Liver (tissue), 3 donors: ENCODE data around the gene PCDH9.

Experiments
- GABPA ChIP-seq, 2 donors: IDR thresholded peaks in 1 of 2; conservative IDR thresholded peaks in 1 of 2; 2 replicates each; pipeline ENCODE4 v1.6.1; 2016; ENCODE audit warnings: antibody characterized with exemption in 2 of 2, mild to moderate bottlenecking in 1 of 2, moderate library complexity in 1 of 2
- JUND ChIP-seq, 2 donors: IDR thresholded peaks; 2 replicates each; pipeline ENCODE4 v1.6.1; 2016; ENCODE audit warnings: antibody characterized with exemption in 2 of 2
- RAD21 ChIP-seq, 2 donors: IDR thresholded peaks; 2 replicates each; pipeline ENCODE4 v1.6.1; 2016; ENCODE audit warnings: antibody characterized with exemption in 2 of 2, mild to moderate bottlenecking in 2 of 2
- SP1 ChIP-seq: IDR thresholded peaks from 2 replicates; pipeline ENCODE4 v1.6.1; 2018; ENCODE audit warnings: antibody characterized with exemption, mild to moderate bottlenecking
- YY1 ChIP-seq: IDR thresholded peaks from 2 replicates; pipeline ENCODE4 v1.6.1; 2016; ENCODE audit warnings: antibody characterized with exemption, mild to moderate bottlenecking
- TF ChIP-seq, protein P1 (sequence below): fragments of 150-350 bp; IDR thresholded peaks from 2 replicates; pipeline ENCODE4 v1.5.1; 2017; ENCODE audit warnings: improper control_type of control experiment, low read depth, low read length; ENCODE audit not compliant: missing input control
- TF ChIP-seq, protein P2 (sequence below): IDR thresholded peaks from 2 replicates; pipeline ENCODE4 v1.6.1; 2016; ENCODE audit warnings: antibody characterized with exemption
- TF ChIP-seq, protein P3 (sequence below): IDR thresholded peaks from 2 replicates; pipeline ENCODE4 v1.6.1; 2016; ENCODE audit warnings: antibody characterized with exemption, mild to moderate bottlenecking
- TF ChIP-seq, protein P4 (sequence below): IDR thresholded peaks from 2 replicates; pipeline ENCODE4 v1.6.1; 2016; ENCODE audit warnings: antibody characterized with exemption
- donor health status: healthy.
- donor health status: healthy.

DNA sequence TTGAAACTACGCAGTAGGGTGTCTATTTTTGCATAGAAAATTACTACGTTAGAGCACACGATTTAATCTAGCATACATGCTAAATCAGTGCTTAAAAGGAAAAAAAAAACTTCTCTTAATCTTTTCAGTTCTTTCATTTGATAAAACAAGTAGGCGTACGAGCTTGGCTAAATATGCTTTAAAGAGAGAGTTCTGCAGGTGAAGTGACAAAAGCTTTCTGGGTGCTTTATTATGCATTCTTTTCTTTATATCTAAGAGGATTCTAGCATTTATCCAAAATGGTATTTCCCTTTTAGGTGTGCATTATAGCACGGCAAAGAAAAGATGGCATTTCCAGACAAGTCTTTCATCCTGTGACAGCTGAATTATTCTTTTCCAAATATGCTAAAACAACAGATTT is 281.2 kb downstream of the PCDH9 start:
- TF ChIP-seq, protein P1, sequence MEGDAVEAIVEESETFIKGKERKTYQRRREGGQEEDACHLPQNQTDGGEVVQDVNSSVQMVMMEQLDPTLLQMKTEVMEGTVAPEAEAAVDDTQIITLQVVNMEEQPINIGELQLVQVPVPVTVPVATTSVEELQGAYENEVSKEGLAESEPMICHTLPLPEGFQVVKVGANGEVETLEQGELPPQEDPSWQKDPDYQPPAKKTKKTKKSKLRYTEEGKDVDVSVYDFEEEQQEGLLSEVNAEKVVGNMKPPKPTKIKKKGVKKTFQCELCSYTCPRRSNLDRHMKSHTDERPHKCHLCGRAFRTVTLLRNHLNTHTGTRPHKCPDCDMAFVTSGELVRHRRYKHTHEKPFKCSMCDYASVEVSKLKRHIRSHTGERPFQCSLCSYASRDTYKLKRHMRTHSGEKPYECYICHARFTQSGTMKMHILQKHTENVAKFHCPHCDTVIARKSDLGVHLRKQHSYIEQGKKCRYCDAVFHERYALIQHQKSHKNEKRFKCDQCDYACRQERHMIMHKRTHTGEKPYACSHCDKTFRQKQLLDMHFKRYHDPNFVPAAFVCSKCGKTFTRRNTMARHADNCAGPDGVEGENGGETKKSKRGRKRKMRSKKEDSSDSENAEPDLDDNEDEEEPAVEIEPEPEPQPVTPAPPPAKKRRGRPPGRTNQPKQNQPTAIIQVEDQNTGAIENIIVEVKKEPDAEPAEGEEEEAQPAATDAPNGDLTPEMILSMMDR: no peak
- TF ChIP-seq SP1: no peak
- TF ChIP-seq, protein P2, sequence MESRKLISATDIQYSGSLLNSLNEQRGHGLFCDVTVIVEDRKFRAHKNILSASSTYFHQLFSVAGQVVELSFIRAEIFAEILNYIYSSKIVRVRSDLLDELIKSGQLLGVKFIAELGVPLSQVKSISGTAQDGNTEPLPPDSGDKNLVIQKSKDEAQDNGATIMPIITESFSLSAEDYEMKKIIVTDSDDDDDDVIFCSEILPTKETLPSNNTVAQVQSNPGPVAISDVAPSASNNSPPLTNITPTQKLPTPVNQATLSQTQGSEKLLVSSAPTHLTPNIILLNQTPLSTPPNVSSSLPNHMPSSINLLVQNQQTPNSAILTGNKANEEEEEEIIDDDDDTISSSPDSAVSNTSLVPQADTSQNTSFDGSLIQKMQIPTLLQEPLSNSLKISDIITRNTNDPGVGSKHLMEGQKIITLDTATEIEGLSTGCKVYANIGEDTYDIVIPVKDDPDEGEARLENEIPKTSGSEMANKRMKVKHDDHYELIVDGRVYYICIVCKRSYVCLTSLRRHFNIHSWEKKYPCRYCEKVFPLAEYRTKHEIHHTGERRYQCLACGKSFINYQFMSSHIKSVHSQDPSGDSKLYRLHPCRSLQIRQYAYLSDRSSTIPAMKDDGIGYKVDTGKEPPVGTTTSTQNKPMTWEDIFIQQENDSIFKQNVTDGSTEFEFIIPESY: no peak
- TF ChIP-seq, protein P3, sequence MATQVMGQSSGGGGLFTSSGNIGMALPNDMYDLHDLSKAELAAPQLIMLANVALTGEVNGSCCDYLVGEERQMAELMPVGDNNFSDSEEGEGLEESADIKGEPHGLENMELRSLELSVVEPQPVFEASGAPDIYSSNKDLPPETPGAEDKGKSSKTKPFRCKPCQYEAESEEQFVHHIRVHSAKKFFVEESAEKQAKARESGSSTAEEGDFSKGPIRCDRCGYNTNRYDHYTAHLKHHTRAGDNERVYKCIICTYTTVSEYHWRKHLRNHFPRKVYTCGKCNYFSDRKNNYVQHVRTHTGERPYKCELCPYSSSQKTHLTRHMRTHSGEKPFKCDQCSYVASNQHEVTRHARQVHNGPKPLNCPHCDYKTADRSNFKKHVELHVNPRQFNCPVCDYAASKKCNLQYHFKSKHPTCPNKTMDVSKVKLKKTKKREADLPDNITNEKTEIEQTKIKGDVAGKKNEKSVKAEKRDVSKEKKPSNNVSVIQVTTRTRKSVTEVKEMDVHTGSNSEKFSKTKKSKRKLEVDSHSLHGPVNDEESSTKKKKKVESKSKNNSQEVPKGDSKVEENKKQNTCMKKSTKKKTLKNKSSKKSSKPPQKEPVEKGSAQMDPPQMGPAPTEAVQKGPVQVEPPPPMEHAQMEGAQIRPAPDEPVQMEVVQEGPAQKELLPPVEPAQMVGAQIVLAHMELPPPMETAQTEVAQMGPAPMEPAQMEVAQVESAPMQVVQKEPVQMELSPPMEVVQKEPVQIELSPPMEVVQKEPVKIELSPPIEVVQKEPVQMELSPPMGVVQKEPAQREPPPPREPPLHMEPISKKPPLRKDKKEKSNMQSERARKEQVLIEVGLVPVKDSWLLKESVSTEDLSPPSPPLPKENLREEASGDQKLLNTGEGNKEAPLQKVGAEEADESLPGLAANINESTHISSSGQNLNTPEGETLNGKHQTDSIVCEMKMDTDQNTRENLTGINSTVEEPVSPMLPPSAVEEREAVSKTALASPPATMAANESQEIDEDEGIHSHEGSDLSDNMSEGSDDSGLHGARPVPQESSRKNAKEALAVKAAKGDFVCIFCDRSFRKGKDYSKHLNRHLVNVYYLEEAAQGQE: no peak
- TF ChIP-seq RAD21 (IDR thresholded peaks at IDR 0.05): no peak
- TF ChIP-seq, protein P4, sequence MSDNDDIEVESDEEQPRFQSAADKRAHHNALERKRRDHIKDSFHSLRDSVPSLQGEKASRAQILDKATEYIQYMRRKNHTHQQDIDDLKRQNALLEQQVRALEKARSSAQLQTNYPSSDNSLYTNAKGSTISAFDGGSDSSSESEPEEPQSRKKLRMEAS: no peak
- no peak for TF ChIP-seq YY1
- no peak for TF ChIP-seq GABPA (IDR thresholded peaks at IDR 0.05 in 1 of 2, conservative IDR thresholded peaks at IDR 0.05 in 1 of 2)
- TF ChIP-seq JUND (IDR thresholded peaks at IDR 0.05): no peak
